ENCODE measurements around the gene SLC44A1.

SLC44A1 gene

DNA sequence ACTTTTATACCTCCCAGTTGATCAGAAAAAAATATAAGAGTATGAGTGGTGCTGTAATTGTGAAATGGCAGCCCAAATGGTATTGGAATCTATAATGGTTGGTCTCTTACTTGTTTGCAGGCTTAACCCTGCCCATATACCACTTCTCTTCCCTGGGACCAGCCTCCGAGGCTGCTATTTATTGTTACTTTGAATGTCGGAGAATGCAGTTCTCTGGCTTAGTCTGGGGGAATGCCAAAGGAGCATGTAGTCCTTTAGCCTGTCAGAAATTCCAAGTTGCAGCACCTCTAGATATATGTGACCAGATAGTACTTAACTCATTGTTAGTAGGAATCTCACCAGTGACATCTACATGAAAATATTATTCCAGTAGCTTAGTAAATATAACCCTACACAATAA lies 47.5 kb downstream of the SLC44A1 start:
- in situ Hi-C loops (cut with MboI; ENCODE audit: low sequenced_read_pairs, unreplicated experiment): no loop called here
- no peak for DNase-seq (ENCODE audit: low spot score)
- TF ChIP-seq CTCF (IDR thresholded peaks at IDR 0.05; ENCODE audit: borderline replicate concordance, control extremely low read depth, extremely low read depth, insufficient read depth, missing control alignments): no peak

DNA sequence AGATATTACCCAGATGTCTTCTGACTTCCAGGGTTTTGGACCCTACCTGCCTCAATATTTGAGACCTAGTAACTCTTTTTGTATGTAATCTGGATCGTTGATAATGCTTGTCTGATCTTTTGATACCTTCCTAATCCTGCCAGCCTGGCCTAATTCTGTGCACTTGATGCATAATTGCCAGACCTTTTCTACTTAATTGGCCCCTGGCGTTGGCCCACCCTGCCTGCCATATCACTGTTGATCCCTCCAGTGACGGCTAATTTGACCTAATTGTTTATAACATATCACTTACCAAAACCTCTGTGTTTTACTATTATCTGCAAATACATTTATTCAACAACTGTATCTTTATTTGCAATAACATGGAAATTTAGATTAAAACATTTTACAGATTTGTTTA lies 49.0 kb downstream of the SLC44A1 start:
- in situ Hi-C loops (cut with MboI; ENCODE audit: low sequenced_read_pairs, unreplicated experiment): no loop called here

DNA sequence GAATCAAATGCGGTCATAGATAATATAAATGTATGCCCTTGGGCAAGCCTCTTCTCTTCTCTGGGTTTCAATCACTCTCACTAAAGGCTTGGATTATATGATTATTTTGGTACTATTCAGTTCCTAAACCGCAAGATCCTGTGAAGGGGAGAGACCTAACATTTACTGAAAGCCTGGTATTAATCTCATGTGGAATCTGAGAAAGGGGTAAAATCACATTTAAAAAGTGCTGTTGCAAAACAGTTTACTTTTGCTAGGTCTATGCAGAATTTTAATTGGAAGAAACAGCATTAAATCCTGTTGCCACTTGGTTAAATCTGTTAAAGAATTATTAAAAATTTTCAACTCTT lies 50.7 kb downstream of the SLC44A1 start:
- no peak for DNase-seq (ENCODE audit: low spot score)
- no peak for TF ChIP-seq CTCF (IDR thresholded peaks at IDR 0.05; ENCODE audit: borderline replicate concordance, control extremely low read depth, extremely low read depth, insufficient read depth, missing control alignments)
- in situ Hi-C loops (cut with MboI; ENCODE audit: low sequenced_read_pairs, unreplicated experiment): no loop called here

More for the DNA sequence above, 49.0 kb downstream of the SLC44A1 start:
- no peak for TF ChIP-seq CTCF (IDR thresholded peaks at IDR 0.05; ENCODE audit: borderline replicate concordance, control extremely low read depth, extremely low read depth, insufficient read depth, missing control alignments)
- DNase-seq (ENCODE audit: low spot score): no peak

- DNase-seq (ENCODE audit: low spot score): no peak
- in situ Hi-C loops (cut with MboI; ENCODE audit: low sequenced_read_pairs, unreplicated experiment): no loop called here
- no peak for TF ChIP-seq CTCF (IDR thresholded peaks at IDR 0.05; ENCODE audit: borderline replicate concordance, control extremely low read depth, extremely low read depth, insufficient read depth, missing control alignments)
These were observed 51.5 kb downstream of the SLC44A1 start for GRCh38 chr9:105295986-105296385.

DNA sequence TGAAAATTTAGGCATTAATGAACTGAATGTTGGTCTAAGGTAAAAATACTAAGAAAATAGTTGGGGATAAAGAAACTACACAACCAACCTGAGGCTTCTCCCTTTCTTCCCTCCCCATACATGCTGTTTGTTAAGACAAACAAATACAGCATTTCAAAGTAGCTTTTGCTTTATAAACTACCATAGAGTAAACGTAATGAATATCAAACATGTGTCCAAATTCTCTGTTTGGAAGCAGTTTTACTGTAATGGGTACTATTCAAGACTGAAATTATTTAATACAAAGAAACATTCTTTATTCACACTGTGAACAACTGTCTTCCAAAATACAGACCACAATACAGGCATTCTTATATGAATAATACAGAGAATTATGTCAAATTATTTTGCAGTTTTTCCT lies 52.0 kb downstream of the SLC44A1 start:
- in situ Hi-C loops (cut with MboI; ENCODE audit: low sequenced_read_pairs, unreplicated experiment): no loop called here
- no peak for TF ChIP-seq CTCF (IDR thresholded peaks at IDR 0.05; ENCODE audit: borderline replicate concordance, control extremely low read depth, extremely low read depth, insufficient read depth, missing control alignments)
- DNase-seq (ENCODE audit: low spot score): no peak

- in situ Hi-C loops (cut with MboI; ENCODE audit: low sequenced_read_pairs, unreplicated experiment): no loop called here
- DNase-seq (ENCODE audit: low spot score): no peak
- no peak for TF ChIP-seq CTCF (IDR thresholded peaks at IDR 0.05; ENCODE audit: borderline replicate concordance, control extremely low read depth, extremely low read depth, insufficient read depth, missing control alignments)
These were observed 52.4 kb downstream of the SLC44A1 start for GRCh38 chr9:105296877-105297287.

All from GM13976 (cell line).